ENCODE results near the gene NOS1AP. TPM values are rescaled to one million over a fixed set of nuclear protein-coding genes. Genes with fewer than 3 reads are reported as not detected.
"Not testable (repeated sequence)": the region's sequence is repeated elsewhere in the genome, so short reads cannot be mapped to it uniquely, and the experiment has no call there.

Gene NOS1AP
- total RNA-seq, 1 experiment from 2014 or later: 14.7 TPM

GRCh38 chr1:162062542-162063015, 6.9 kb upstream of the NOS1AP start:
- POLR2A ChIA-PET: interaction anchor here (0.7 kb wide), 1 partner anchor 64 kb away, joined by 3 read pairs; no protein-coding TSS in a partner anchor
- no peak for DNase-seq (ENCODE audit: low spot score)

GRCh38 chr1:162065016-162065415, 4.5 kb upstream of the NOS1AP start:
- CTCF ChIA-PET: interaction anchor here (0.6 kb wide), 1 partner anchor 219 kb away, joined by 3 read pairs; no protein-coding TSS in a partner anchor

More at GRCh38 chr1:162062542-162063015, 6.9 kb upstream of the NOS1AP start:
- Mint-ChIP-seq H3K27ac (no peak overlapping the region), H3K4me3 (no peak overlapping the region), H3K4me1 (peaks cover 22% of the 10 kb centered on the region), H3K9me3 (no peaks in the 10 kb centered on the region), H3K27me3 (ENCODE audit: low read depth) (no peaks in the 10 kb centered on the region), H3K36me3 (no peaks in the 10 kb centered on the region)
- CTCF ChIA-PET: interaction anchor here (1.1 kb wide), 1 partner anchor 170 kb away, joined by 4 read pairs; no protein-coding TSS in a partner anchor
- peak; percentile 56 for ATAC-seq
- TF ChIP-seq ELF4 (CRISPR knock-in tag; IDR thresholded peaks at IDR 0.05; ENCODE audit: low read depth) (no peak), ZNF416 (CRISPR knock-in tag; IDR thresholded peaks at IDR 0.05) (no peak), GTF2I (CRISPR knock-in tag; conservative IDR thresholded peaks at IDR 0.05) (no peak), ZNF263 (CRISPR knock-in tag; IDR thresholded peaks at IDR 0.05; ENCODE audit: low read depth) (no peak), NFYB (CRISPR knock-in tag; conservative IDR thresholded peaks at IDR 0.05; ENCODE audit: low read depth) (no peak), CREM (CRISPR knock-in tag; IDR thresholded peaks at IDR 0.05) (no peak), ERG (CRISPR knock-in tag; IDR thresholded peaks at IDR 0.05) (no peak), ZNF317 (CRISPR knock-in tag; IDR thresholded peaks at IDR 0.05; ENCODE audit: borderline replicate concordance, low read depth) (no peak), ZNF425 (CRISPR knock-in tag; conservative IDR thresholded peaks at IDR 0.05) (no peak), ZNF512 (CRISPR knock-in tag; IDR thresholded peaks at IDR 0.05; ENCODE audit: borderline replicate concordance) (no peak), FOXP4 (CRISPR knock-in tag; IDR thresholded peaks at IDR 0.05) (no peak)

GRCh38 chr1:162066836-162067235, 2.7 kb upstream of the NOS1AP start:
- ChIA-PET CTCF (interaction anchor here (0.6 to 1.0 kb wide), 2 partner anchors 11 to 112 kb away, joined by 3 to 4 read pairs; no protein-coding TSS in a partner anchor), POLR2A (interaction anchor here (0.6 kb wide), 1 partner anchor 127 kb away, joined by 3 read pairs; no protein-coding TSS in a partner anchor)
- DNase-seq (ENCODE audit: low spot score); H3K36me3 Mint-ChIP-seq; H3K4me3 Mint-ChIP-seq; H3K9me3 Mint-ChIP-seq; ATAC-seq; H3K27ac Mint-ChIP-seq; H3K27me3 Mint-ChIP-seq (ENCODE audit: low read depth): not testable (repeated sequence)
- peaks cover 47% of the 10 kb centered on the region for H3K4me1 Mint-ChIP-seq

More at GRCh38 chr1:162065016-162065415, 4.5 kb upstream of the NOS1AP start:
- no peak for TF ChIP-seq GRHL2 (CRISPR knock-in tag; IDR thresholded peaks at IDR 0.05; ENCODE audit: insufficient replicate concordance, severe bottlenecking)
- no peak for TF ChIP-seq ELF4 (CRISPR knock-in tag; IDR thresholded peaks at IDR 0.05; ENCODE audit: low read depth)
- TF ChIP-seq NFYB (CRISPR knock-in tag; conservative IDR thresholded peaks at IDR 0.05; ENCODE audit: low read depth): no peak
- no peak for TF ChIP-seq NFATC4 (CRISPR knock-in tag; IDR thresholded peaks at IDR 0.05)
- TF ChIP-seq JUN (CRISPR knock-in tag; IDR thresholded peaks at IDR 0.05): no peak
- TF ChIP-seq SMAD3 (CRISPR knock-in tag; IDR thresholded peaks at IDR 0.05; ENCODE audit: borderline replicate concordance): no peak
- no peak for TF ChIP-seq NR1H2 (CRISPR knock-in tag; IDR thresholded peaks at IDR 0.05)
- Mint-ChIP-seq H3K36me3 (no peaks in the 10 kb centered on the region), H3K27me3 (ENCODE audit: low read depth) (no peaks in the 10 kb centered on the region), H3K9me3 (no peaks in the 10 kb centered on the region), H3K4me1 (peaks cover 34% of the 10 kb centered on the region), H3K27ac (no peak overlapping the region), H3K4me3 (no peak overlapping the region)
- ATAC-seq (no peak), DNase-seq (ENCODE audit: low spot score) (no peak)
- POLR2A ChIA-PET: no interaction called here

Data from WTC11 (cell line).